IMR-90 (cell line): Measurements from ENCODE around the gene UBQLN1. TPM values are rescaled to one million over a fixed set of nuclear protein-coding genes. Genes with fewer than 3 reads are reported as not detected.

Experiments used
- ATAC-seq: fragments of 200-7000 bp; cut with Tn5 transposase; 2 replicates; pipeline ENCODE4 v1.9.1; 2020; ENCODE audit warnings: low read depth, mild to moderate bottlenecking, moderate library complexity
- BruUV-seq: library from RNA; stranded (reverse); fragments of 400-500 nt; replicated peaks from 2 replicates; lab custom pipeline; 2021; lab: Mats Ljungman, UMichigan
- CTCF ChIA-PET: fragments of 300-600 bp; formaldehyde crosslinking; extraction: SDS; loops from one replicate; lab custom pipeline; 2021; ENCODE audit warnings: antibody characterized with exemption; lab: Yijun Ruan, JAX
- POLR2A ChIA-PET: fragments of 300-600 bp; sonication (Branson Sonifier 250); formaldehyde crosslinking; loops from one replicate; lab custom pipeline; 2022; ENCODE audit warnings: antibody characterized with exemption; ENCODE audit not compliant: unreplicated experiment; lab: Charles Lee
- DNase-seq: peaks from one replicate; pipeline ENCODE4 v3.0.0; 2013
- H2AFZ ChIP-seq: replicated peaks from 2 replicates; pipeline ENCODE3; 2013; ENCODE audit warnings: low read length, mild to moderate bottlenecking; ENCODE audit not compliant: poor library complexity
- H2AK5ac ChIP-seq: 2 replicates; pipeline ENCODE4 v1.6.1; 2013; ENCODE audit warnings: low read depth, low read length, inconsistent platforms
- H2AK9ac ChIP-seq: replicated peaks from 2 replicates; pipeline ENCODE3; 2013; ENCODE audit warnings: mild to moderate bottlenecking, low read depth, low read length, moderate library complexity; ENCODE audit not compliant: poor library complexity
- H2BK120ac ChIP-seq: 2 replicates; pipeline ENCODE4 v1.6.1; 2013; ENCODE audit warnings: low read depth, low read length, inconsistent platforms
- H2BK15ac ChIP-seq: 3 replicates; pipeline ENCODE4 v1.6.1; 2013; ENCODE audit warnings: low read depth, low read length, inconsistent platforms
- H2BK20ac ChIP-seq: 2 replicates; pipeline ENCODE4 v1.6.1; 2013; ENCODE audit warnings: low read depth, mild to moderate bottlenecking, inconsistent platforms, low read length, moderate library complexity
- H2BK5ac ChIP-seq: 2 replicates; pipeline ENCODE4 v1.6.1; 2013; ENCODE audit warnings: mild to moderate bottlenecking, low read depth, low read length, inconsistent platforms; ENCODE audit not compliant: poor library complexity, severe bottlenecking
- H3K14ac ChIP-seq: replicated peaks from 2 replicates; pipeline ENCODE4 v1.6.1; 2013; ENCODE audit warnings: low read depth, low read length, inconsistent platforms
- H3K18ac ChIP-seq: 2 replicates; pipeline ENCODE4 v1.6.1; 2013; ENCODE audit warnings: low read depth, low read length, control low read depth
- H3K23ac ChIP-seq: 2 replicates; pipeline ENCODE4 v1.6.1; 2013; ENCODE audit warnings: low read depth, low read length, inconsistent platforms
- H3K27ac ChIP-seq: 2 replicates; pipeline ENCODE4 v1.5.1; 2013; ENCODE audit warnings: mild to moderate bottlenecking, control low read depth, low read length; ENCODE audit not compliant: insufficient read depth
- H3K27me3 ChIP-seq: 2 replicates; pipeline ENCODE4 v1.6.1; 2013; ENCODE audit warnings: low read length; ENCODE audit not compliant: control insufficient read depth, insufficient read depth
- H3K36me3 ChIP-seq: 2 replicates; pipeline ENCODE4 v1.6.1; 2013; ENCODE audit warnings: low read length, mixed read lengths; ENCODE audit not compliant: control insufficient read depth, insufficient read depth
- H3K4ac ChIP-seq: 2 replicates; pipeline ENCODE4 v1.6.1; 2013; ENCODE audit warnings: low read depth, low read length, inconsistent platforms
- H3K4me1 ChIP-seq: 2 replicates; pipeline ENCODE4 v1.6.1; 2013; ENCODE audit warnings: low read length, mixed read lengths; ENCODE audit not compliant: control insufficient read depth, insufficient read depth
- H3K4me2 ChIP-seq: 2 replicates; pipeline ENCODE4 v1.6.1; 2013; ENCODE audit warnings: low read depth, mild to moderate bottlenecking, control low read depth, low read length, moderate library complexity
- H3K4me3 ChIP-seq: 2 replicates; pipeline ENCODE4 v1.5.1; 2013; ENCODE audit warnings: low read depth, mild to moderate bottlenecking, control low read depth, low read length, moderate library complexity; ENCODE audit not compliant: insufficient read depth
- H3K56ac ChIP-seq: 2 replicates; pipeline ENCODE4 v1.6.1; 2013; ENCODE audit warnings: low read length, inconsistent platforms; ENCODE audit not compliant: insufficient read depth; ENCODE audit errors: extremely low read depth
- H3K79me1 ChIP-seq, 2 experiments: 2 replicates each; pipeline ENCODE4 v1.6.1; 2013; ENCODE audit warnings: low read length in 2 of 2, inconsistent platforms in 1 of 2, low read depth in 1 of 2
- H3K9ac ChIP-seq: 2 replicates; pipeline ENCODE4 v1.6.1; 2013; ENCODE audit warnings: low read depth, low read length, control low read depth
- H3K9me1 ChIP-seq: 2 replicates; pipeline ENCODE4 v1.6.1; 2013; ENCODE audit warnings: low read length, inconsistent platforms; ENCODE audit not compliant: insufficient read depth
- H3K9me3 ChIP-seq: 2 replicates; pipeline ENCODE4 v1.6.1; 2013; ENCODE audit warnings: low read length; ENCODE audit not compliant: control insufficient read depth, insufficient read depth
- H4K20me1 ChIP-seq: 2 replicates; pipeline ENCODE4 v1.6.1; 2013; ENCODE audit warnings: low read length, inconsistent platforms; ENCODE audit not compliant: insufficient read depth
- H4K5ac ChIP-seq: 2 replicates; pipeline ENCODE4 v1.6.1; 2013; ENCODE audit warnings: mild to moderate bottlenecking, low read depth, low read length, control low read depth
- H4K8ac ChIP-seq, 2 experiments: 2 replicates each; pipeline ENCODE4 v1.6.1; 2013; ENCODE audit warnings: low read depth in 2 of 2, low read length in 2 of 2, control low read depth in 1 of 2, inconsistent platforms in 1 of 2
- H4K91ac ChIP-seq: 2 replicates; pipeline ENCODE4 v1.6.1; 2013; ENCODE audit warnings: low read depth, low read length, inconsistent platforms; ENCODE audit not compliant: insufficient read depth
- BHLHE40 ChIP-seq: fragments of 150-350 bp; IDR thresholded peaks from 2 replicates; pipeline ENCODE4 v1.6.1; 2016; ENCODE audit warnings: mild to moderate bottlenecking, low read depth, low read length
- FOS ChIP-seq: fragments of 150-350 bp; IDR thresholded peaks from 2 replicates; pipeline ENCODE4 v1.6.1; 2016; ENCODE audit warnings: low read depth, low read length
- MXI1 ChIP-seq: IDR thresholded peaks from 2 replicates; pipeline ENCODE4 v1.6.1; 2012; ENCODE audit warnings: low read depth, mild to moderate bottlenecking, low read length, moderate library complexity, borderline replicate concordance
- RFX5 ChIP-seq: IDR thresholded peaks from 2 replicates; pipeline ENCODE4 v1.8.0; 2012; ENCODE audit warnings: low read depth, mild to moderate bottlenecking, low read length, moderate library complexity
- USF2 ChIP-seq: fragments of 150-350 bp; IDR thresholded peaks from 2 replicates; pipeline ENCODE4 v1.6.1; 2017; ENCODE audit warnings: mild to moderate bottlenecking, antibody characterized with exemption, low read length, low read depth
- WGBS, 2 experiments: methylation state at CpG; one replicate each; pipeline versions ENCODE4 v1.1.5 to v1.1.7; 2013; ENCODE audit warnings: missing lambda C conversion rate in 2 of 2; ENCODE audit not compliant: insufficient read length in 1 of 2; ENCODE audit errors: extremely low coverage in 2 of 2; 5-methylcytosine and 5-hydroxymethylcytosine counted together
- dilution Hi-C: fragments of 300-500 bp; cut with HindIII; formaldehyde crosslinking; loops from one replicate; pipeline ENCODE4 v1.14.3; 2018; ENCODE audit warnings: low sequenced_read_pairs; ENCODE audit not compliant: unreplicated experiment
- in situ Hi-C: fragments of 300-500 bp; cut with MboI; formaldehyde crosslinking; loops from 3 replicates; pipeline ENCODE4 v1.14.3; 2019; ENCODE audit warnings: low sequenced_read_pairs, inconsistent platforms, mixed read lengths
- intact Hi-C: fragments of 100-400 bp; cut with micrococcal nuclease; formaldehyde crosslinking; loops from 2 replicates; pipeline ENCODE4 v1.10.0; 2022
- polyA plus RNA-seq, 3 experiments: library from polyadenylated mRNA; depleted of rRNA; stranded (reverse); fragments of >200 nt; gene quantifications; 2 replicates each; pipeline ENCODE4 v1.2.3, GENCODE V29; 2012; ENCODE audit warnings: low replicate concordance in 1 of 3
- total RNA-seq: library from RNA; depleted of rRNA; stranded (reverse); fragments of >200 nt; gene quantifications from 2 replicates; pipeline ENCODE4 v1.2.3, GENCODE V29; 2012

UBQLN1 gene
- total and polyA plus RNA-seq, 2 of the 4 experiments (the other 2 are of a cell fraction): 74.3 to 164 TPM

DNA sequence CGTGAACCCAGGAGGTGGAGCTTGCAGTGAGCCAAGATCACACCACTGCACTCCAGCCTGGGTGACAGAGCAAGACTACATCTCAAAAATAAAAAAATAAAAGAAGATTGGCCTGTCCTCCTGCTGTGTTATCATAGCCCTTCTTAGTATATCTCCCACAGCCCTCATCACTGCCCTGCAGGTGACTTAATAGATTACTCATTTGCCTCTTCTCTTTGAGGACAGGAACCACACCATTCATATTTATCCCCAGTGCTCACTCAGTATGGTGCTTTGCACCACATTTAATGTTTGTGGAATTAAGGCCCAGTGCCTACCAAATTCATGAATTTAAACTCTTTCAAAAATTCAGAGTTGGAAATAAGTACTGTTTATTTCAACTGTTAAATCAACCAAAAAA lies 74.5 kb downstream of the UBQLN1 start:
- dilution Hi-C loops (no loop called here), in situ Hi-C loops (no loop called here), intact Hi-C loops (no loop called here)
- Histone ChIP-seq H3K4me2 (no peak overlapping the region), H2BK15ac (no peak overlapping the region), H4K8ac (no peak overlapping the region), H3K36me3 (peaks cover 6% of the 10 kb centered on the region; the same call in 1 of the 2 replicates), H2AK9ac (no peak overlapping the region), H3K79me1 (no peaks in the 10 kb centered on the region), H3K9me1 (no peaks in the 10 kb centered on the region), H3K27ac (no peak overlapping the region), H3K27me3 (no peaks in the 10 kb centered on the region), H3K14ac (no peak overlapping the region), H3K9ac (no peak overlapping the region), H2BK20ac (no peak overlapping the region), H4K5ac (no peak overlapping the region), H2AFZ (no peak overlapping the region), H2BK5ac (no peak overlapping the region), H3K56ac (no peak overlapping the region), H3K4me3 (no peak overlapping the region), H2BK120ac (no peak overlapping the region), H3K18ac (no peak overlapping the region), H3K9me3 (no peaks in the 10 kb centered on the region), H3K23ac (no peak overlapping the region), H4K91ac (no peak overlapping the region), H2AK5ac (no peak overlapping the region), H3K4me1 (peaks cover 4% of the 10 kb centered on the region; the same call in 1 of the 2 replicates), H4K20me1 (no peaks in the 10 kb centered on the region), H3K4ac (no peak overlapping the region)
- BruUV-seq: no TSS peak
- ChIA-PET POLR2A (no interaction called here), CTCF (no interaction called here)
- DNase-seq (no peak), ATAC-seq (no peak)
- WGBS, 2 experiments: no CpG with 5 or more reads among the region's 1 CpG
- no peak for TF ChIP-seq BHLHE40
- TF ChIP-seq USF2: no peak
- TF ChIP-seq FOS: no peak
- no peak for TF ChIP-seq RFX5
- TF ChIP-seq MXI1: no peak
